Endodermal cell (in vitro differentiated cells): ENCODE results near the gene DYNC1H1. TPM values are rescaled to one million over a fixed set of nuclear protein-coding genes. Genes with fewer than 3 reads are reported as not detected.
A peak's percentile ranks its signal among the peaks of the same experiment; 100 is the strongest.
"Not testable (repeated sequence)": the region's sequence is repeated elsewhere in the genome, so short reads cannot be mapped to it uniquely, and the experiment has no call there.

ENCODE experiments used
- DNase-seq: peaks from one replicate; pipeline ENCODE4 v3.0.0-alpha.2; 2017
- H3K27ac ChIP-seq: 2 replicates; pipeline ENCODE4 v1.5.1; 2013; ENCODE audit warnings: mild to moderate bottlenecking, low read depth, low read length, moderate library complexity
- H3K27me3 ChIP-seq: 2 replicates; pipeline ENCODE4 v1.6.1; 2013; ENCODE audit warnings: mild to moderate bottlenecking, low read length, moderate library complexity; ENCODE audit not compliant: insufficient read depth, control insufficient read depth, poor library complexity, severe bottlenecking
- H3K36me3 ChIP-seq: 2 replicates; pipeline ENCODE4 v1.7.0; 2013; ENCODE audit warnings: mild to moderate bottlenecking, low read length, moderate library complexity; ENCODE audit not compliant: control insufficient read depth, insufficient read depth
- H3K4me1 ChIP-seq: one replicate; pipeline ENCODE4 v1.7.0; 2013; ENCODE audit warnings: low read length; ENCODE audit not compliant: control insufficient read depth, insufficient read depth
- H3K4me3 ChIP-seq: 2 replicates; pipeline ENCODE4 v1.5.1; 2013; ENCODE audit warnings: mild to moderate bottlenecking, low read length, moderate library complexity
- H3K9ac ChIP-seq: 2 replicates; pipeline ENCODE4 v1.6.1; 2013; ENCODE audit warnings: mild to moderate bottlenecking, low read length, moderate library complexity; ENCODE audit not compliant: poor library complexity, severe bottlenecking; ENCODE audit errors: extremely low read depth
- H3K9me3 ChIP-seq: 2 replicates; pipeline ENCODE4 v1.6.1; 2013; ENCODE audit warnings: mild to moderate bottlenecking, low read length, moderate library complexity; ENCODE audit not compliant: control insufficient read depth
- H3K27ac Mint-ChIP-seq: 2 replicates; pipeline ENCODE4 v1.8.0; 2020; ENCODE audit warnings: mixed read lengths
- H3K27me3 Mint-ChIP-seq: 2 replicates; pipeline ENCODE4 v1.8.0; 2021; ENCODE audit warnings: mild to moderate bottlenecking, mixed read lengths; ENCODE audit not compliant: insufficient read depth
- H3K36me3 Mint-ChIP-seq: 2 replicates; pipeline ENCODE4 v1.8.0; 2020; ENCODE audit warnings: low read depth, mixed read lengths
- H3K4me1 Mint-ChIP-seq: 2 replicates; pipeline ENCODE4 v1.8.0; 2020; ENCODE audit warnings: mixed read lengths
- H3K4me3 Mint-ChIP-seq: 2 replicates; pipeline ENCODE4 v1.8.0; 2020; ENCODE audit warnings: mild to moderate bottlenecking, moderate library complexity, mixed read lengths
- H3K9me3 Mint-ChIP-seq: 2 replicates; pipeline ENCODE4 v1.8.0; 2020; ENCODE audit warnings: mild to moderate bottlenecking, mixed read lengths
- WGBS, 2 experiments: methylation state at CpG; one replicate each; pipeline versions ENCODE4 v1.1.5 to v1.1.7; 2013; ENCODE audit warnings: missing lambda C conversion rate in 2 of 2, mixed read lengths in 1 of 2; ENCODE audit not compliant: insufficient coverage in 1 of 2, insufficient read length in 1 of 2; 5-methylcytosine and 5-hydroxymethylcytosine counted together
- total RNA-seq, 2 donors: library from RNA; stranded (reverse); fragmentation: NEBNext Ultra II Directional in 1 of 2; extraction: Animal tissue kit (Norgen Biotek cat#: 25700) in 1 of 2; gene quantifications; 2 replicates in 1 of 2; 3 replicates in 1 of 2; pipeline ENCODE4 v1.2.1, GENCODE V29; 2021
- TF ChIP-seq, protein P1 (sequence below): fragments of 200-600 bp; sonication (generic); conservative IDR thresholded peaks from 2 replicates; pipeline ENCODE4 v1.5.0; 2021; ENCODE audit warnings: antibody characterized with exemption, mild to moderate bottlenecking

The DYNC1H1 gene
- total RNA-seq, 2 donors from 2014 or later = 438 to 443 TPM

DNA sequence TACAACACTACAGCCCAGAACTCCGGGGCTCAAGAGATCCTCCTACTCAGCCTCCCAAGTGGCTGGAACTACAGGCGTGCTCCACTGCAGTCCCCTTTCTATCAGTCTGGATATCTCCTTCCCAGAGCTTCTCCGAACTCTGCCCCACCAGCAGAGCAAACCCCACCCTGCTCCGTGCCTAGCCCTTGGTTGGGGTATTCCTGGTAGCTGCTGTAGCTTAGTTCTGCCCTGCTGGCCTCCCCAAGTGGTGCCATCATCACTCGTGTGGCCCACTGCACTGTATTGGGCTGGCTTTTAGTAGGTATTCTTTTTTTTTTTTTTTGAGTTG, 113.0 kb downstream of the DYNC1H1 start:
- no peak overlapping the region for H3K4me3 ChIP-seq
- peaks cover 7% of the 10 kb centered on the region for H3K9me3 Mint-ChIP-seq
- 81 to 100% methylated on average over 3 to 5 of the region's 5 CpGs for WGBS, 2 experiments
- H3K4me1 Mint-ChIP-seq = no peaks in the 10 kb centered on the region
- no peaks in the 10 kb centered on the region for H3K27me3 ChIP-seq
- no peaks in the 10 kb centered on the region for H3K4me1 ChIP-seq
- H3K27ac ChIP-seq = no peak overlapping the region
- TF ChIP-seq, protein P1, sequence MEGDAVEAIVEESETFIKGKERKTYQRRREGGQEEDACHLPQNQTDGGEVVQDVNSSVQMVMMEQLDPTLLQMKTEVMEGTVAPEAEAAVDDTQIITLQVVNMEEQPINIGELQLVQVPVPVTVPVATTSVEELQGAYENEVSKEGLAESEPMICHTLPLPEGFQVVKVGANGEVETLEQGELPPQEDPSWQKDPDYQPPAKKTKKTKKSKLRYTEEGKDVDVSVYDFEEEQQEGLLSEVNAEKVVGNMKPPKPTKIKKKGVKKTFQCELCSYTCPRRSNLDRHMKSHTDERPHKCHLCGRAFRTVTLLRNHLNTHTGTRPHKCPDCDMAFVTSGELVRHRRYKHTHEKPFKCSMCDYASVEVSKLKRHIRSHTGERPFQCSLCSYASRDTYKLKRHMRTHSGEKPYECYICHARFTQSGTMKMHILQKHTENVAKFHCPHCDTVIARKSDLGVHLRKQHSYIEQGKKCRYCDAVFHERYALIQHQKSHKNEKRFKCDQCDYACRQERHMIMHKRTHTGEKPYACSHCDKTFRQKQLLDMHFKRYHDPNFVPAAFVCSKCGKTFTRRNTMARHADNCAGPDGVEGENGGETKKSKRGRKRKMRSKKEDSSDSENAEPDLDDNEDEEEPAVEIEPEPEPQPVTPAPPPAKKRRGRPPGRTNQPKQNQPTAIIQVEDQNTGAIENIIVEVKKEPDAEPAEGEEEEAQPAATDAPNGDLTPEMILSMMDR = no peak
- H3K36me3 ChIP-seq = peaks cover 46% of the 10 kb centered on the region
- H3K36me3 Mint-ChIP-seq = peaks cover 71% of the 10 kb centered on the region
- DNase-seq = peak; percentile 50
- H3K9me3 ChIP-seq = no peaks in the 10 kb centered on the region
- H3K9ac ChIP-seq = no peak overlapping the region
- no peaks in the 10 kb centered on the region for H3K27me3 Mint-ChIP-seq
- H3K27ac Mint-ChIP-seq = no peak overlapping the region
- H3K4me3 Mint-ChIP-seq = no peak overlapping the region

DNA sequence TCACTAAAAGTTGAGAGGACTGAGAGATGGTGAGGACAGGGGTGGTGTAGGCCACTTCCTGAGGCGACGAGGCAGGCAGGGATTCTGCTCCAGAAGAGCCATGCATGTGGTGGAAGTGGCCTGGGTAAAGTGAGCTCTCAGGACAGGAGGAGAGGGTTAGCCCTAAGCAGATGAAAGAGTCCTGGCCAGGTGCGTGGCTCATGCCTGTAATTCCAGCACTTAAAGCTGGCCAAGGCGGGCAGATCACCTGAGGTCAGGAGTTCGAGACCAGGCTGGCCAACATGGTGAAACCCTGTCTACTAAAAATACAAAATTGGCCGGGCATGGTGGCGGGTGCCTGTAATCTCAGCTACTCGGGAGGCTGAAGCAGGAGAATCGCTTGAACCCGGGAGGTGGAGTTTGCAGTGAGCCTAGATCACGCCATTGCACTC, 114.0 kb downstream of the DYNC1H1 start:
- not testable (repeated sequence) for H3K27me3 Mint-ChIP-seq, H3K9me3 ChIP-seq, H3K27ac ChIP-seq, H3K27me3 ChIP-seq, DNase-seq, H3K4me3 ChIP-seq, H3K9me3 Mint-ChIP-seq, H3K9ac ChIP-seq, H3K4me1 ChIP-seq, H3K4me1 Mint-ChIP-seq, H3K4me3 Mint-ChIP-seq
- H3K27ac Mint-ChIP-seq = peak overlapping the region; percentile 18
- H3K36me3 Mint-ChIP-seq = peaks cover 77% of the 10 kb centered on the region
- H3K36me3 ChIP-seq = peaks cover 57% of the 10 kb centered on the region
- WGBS, 2 experiments = 88 to 95% methylated on average over 7 to 11 of the region's 11 CpGs

DNA sequence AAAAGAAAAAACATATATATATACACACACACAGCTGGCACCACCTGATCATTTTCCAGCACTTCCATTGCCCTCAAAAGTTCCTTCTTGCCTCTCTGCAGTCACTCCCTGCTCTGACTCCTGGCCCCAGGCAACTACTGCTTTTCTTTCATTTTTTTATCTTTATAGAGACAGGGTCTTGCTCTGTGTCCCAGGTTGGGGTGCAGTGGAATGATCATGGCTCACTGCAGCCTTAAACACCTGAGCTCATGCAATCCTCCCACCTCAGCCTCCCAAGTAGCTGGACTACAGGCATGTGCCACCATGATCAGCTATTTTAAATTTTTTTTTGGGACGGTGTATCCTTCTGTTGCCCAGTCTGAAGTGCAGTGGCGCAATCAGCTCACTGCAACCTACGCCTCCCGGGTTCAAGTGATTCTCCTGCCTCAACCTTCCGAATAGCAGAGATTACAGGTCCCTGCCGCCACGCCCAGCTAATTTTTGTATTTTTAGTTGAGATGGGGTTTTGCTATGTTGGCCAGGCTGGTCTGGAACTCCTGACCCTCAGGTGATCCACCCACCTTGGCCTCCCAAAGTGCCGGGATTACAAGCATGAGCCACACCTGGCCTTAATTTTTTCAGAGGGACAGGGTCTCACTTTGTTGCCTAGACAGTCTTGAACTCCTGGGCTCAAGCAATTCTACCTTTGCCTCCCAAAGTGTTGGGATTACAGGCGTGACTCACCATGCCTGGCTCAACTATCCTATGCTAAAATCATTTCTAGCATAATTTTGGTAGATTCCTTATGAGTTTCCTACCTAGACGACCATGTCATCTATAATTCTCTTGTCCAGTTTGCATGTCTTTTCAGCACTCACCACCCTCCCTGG, 114.7 kb downstream of the DYNC1H1 start:
- DNase-seq = no peak
- Mint-ChIP-seq H3K27me3 (no peaks in the 10 kb centered on the region), H3K27ac (peak overlapping the region; percentile 69), H3K4me1 (peaks cover 14% of the 10 kb centered on the region), H3K9me3 (peaks cover 4% of the 10 kb centered on the region), H3K36me3 (peaks cover 81% of the 10 kb centered on the region), H3K4me3 (no peak overlapping the region)
- H3K9ac ChIP-seq = no peak overlapping the region
- H3K9me3 ChIP-seq = no peaks in the 10 kb centered on the region
- TF ChIP-seq, protein P1 = no peak
- H3K4me1 ChIP-seq = no peaks in the 10 kb centered on the region
- no peak overlapping the region for H3K27ac ChIP-seq
- peaks cover 63% of the 10 kb centered on the region for H3K36me3 ChIP-seq
- WGBS, 2 experiments = 93 to 95% methylated on average over 9 to 10 of the region's 10 CpGs
- H3K27me3 ChIP-seq = no peaks in the 10 kb centered on the region
- no peak overlapping the region for H3K4me3 ChIP-seq

DNA sequence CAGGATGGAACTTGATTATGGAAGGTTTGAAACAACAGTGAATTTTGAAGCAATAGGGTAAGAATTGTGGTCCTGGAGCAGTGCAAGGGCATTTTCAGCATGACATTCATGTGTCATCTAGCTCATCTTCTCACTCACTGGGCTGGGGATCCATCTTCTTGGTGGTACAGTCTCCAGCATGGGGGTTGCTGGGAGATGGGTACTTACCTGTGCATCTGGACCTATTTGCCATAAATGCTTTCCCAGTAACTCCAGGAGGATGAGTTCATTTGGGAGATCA, 115.3 kb downstream of the DYNC1H1 start:
- Histone ChIP-seq H3K9me3 (no peaks in the 10 kb centered on the region), H3K27me3 (no peaks in the 10 kb centered on the region), H3K27ac (no peak overlapping the region), H3K9ac (no peak overlapping the region), H3K36me3 (peaks cover 65% of the 10 kb centered on the region), H3K4me3 (no peak overlapping the region), H3K4me1 (no peaks in the 10 kb centered on the region)
- Mint-ChIP-seq H3K4me1 (peaks cover 19% of the 10 kb centered on the region), H3K36me3 (peaks cover 81% of the 10 kb centered on the region), H3K9me3 (no peaks in the 10 kb centered on the region), H3K27ac (peak overlapping the region; percentile 69), H3K4me3 (no peak overlapping the region), H3K27me3 (no peaks in the 10 kb centered on the region)
- DNase-seq = no peak
- TF ChIP-seq, protein P1 = no peak
